Lower leg skin (tissue), 3 donors: ENCODE measurements around the gene TBC1D21.

Experiments
- CTCF ChIP-seq, 3 donors: fragments of 450-650 bp; IDR thresholded peaks; one replicate each; pipeline ENCODE4 v1.5.1; 2016; ENCODE audit warnings: antibody characterized with exemption in 3 of 3, mild to moderate bottlenecking in 3 of 3, moderate library complexity in 2 of 3
- POLR2A ChIP-seq, 2 donors: fragments of 450-650 bp; IDR thresholded peaks; one replicate each; pipeline ENCODE4 v1.6.1; 2016 to 2017; ENCODE audit warnings: antibody characterized with exemption in 2 of 2, mild to moderate bottlenecking in 1 of 2, moderate library complexity in 1 of 2

GRCh38 chr15:73850228-73850627 is 23.1 kb upstream of the TBC1D21 start:
- no peak for TF ChIP-seq POLR2A (IDR thresholded peaks at IDR 0.05)
- TF ChIP-seq CTCF (IDR thresholded peaks at IDR 0.05) = no peak
